ENCODE data around the gene DCXR. TPM values are rescaled to one million over a fixed set of nuclear protein-coding genes. Genes with fewer than 3 reads are reported as not detected.

The DCXR gene
- total and polyA plus RNA-seq, 10 of the 15 experiments (the other 5 are each of a cell fraction or from before 2014, with no cell fraction given), result 12.3 to 139 (median 88.9) TPM

DNA sequence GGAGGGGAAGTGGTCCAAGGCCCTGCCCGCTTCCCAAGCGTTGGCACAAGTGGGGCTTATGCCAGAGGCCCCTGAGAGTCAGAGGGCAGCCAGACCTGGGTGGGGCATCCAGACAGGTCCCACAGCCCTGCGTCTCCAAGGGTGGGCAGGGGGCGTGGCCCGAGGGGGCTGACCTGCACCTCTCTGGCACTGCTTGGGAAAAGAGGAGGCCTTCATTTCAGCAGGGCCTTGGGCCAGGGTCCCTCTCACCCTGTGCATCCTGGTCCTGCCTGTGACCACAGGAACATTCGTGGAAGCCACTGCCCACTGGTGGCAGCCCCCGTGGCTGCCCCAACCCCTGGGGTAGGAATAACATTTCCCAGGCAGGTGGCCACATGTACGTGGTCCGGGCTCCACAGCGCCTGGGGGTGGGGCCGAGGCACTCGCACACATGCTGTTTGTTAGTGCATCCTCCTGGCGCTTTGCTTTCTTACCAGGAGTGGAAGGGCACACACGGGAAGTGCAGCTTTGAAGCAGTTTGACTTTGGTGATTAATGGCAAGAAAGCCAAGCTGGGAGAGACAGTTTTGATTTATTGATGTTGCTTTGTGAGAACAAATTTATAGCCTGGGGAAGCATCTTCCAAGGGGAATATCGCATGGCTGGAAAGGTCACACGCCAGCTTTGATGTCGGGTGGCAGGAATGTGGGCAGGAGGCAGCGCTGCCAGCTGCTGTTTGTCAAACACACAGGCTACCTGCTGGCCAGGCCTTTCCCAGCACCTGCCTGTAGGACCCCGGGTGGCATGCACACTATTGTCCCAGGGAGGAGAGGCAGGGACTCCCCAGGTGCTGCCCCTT lies 19.1 kb downstream of the DCXR start:
- ChIA-PET CTCF (interaction anchor here (1.0 to 1.9 kb wide), 2 partner anchors 59 to 168 kb away, joined by 3 to 7 read pairs; no protein-coding TSS in a partner anchor), POLR2A (no interaction called here), SMC1A (ENCODE audit: uncharacterized antibody, unreplicated experiment) (no interaction called here), RAD21 (ENCODE audit: unreplicated experiment) (interaction anchor here (0.8 kb wide), 1 partner anchor 59 kb away, joined by 3 read pairs; no protein-coding TSS in a partner anchor)
- ATAC-seq (no peak), FAIRE-seq (no peak), DNase-seq (ENCODE audit: low read depth, low spot score) (no peak)
- in situ Hi-C loops (cut with MboI), result no loop called here
- no peak overlapping the region for H3K27ac ChIP-seq (ENCODE audit: control insufficient read depth, insufficient read depth)
- BruUV-seq (replicated peaks), result no TSS peak
- no peaks in the 10 kb centered on the region for H3K27me3 ChIP-seq (replicated peaks in 1 of 2; ENCODE audit: control insufficient read depth in 2 of 2, insufficient read depth in 2 of 2, low read length in 1 of 2)
- H3K36me3 ChIP-seq (ENCODE audit: control insufficient read depth in 2 of 2, insufficient read depth in 2 of 2, low read length in 1 of 2), result no peaks in the 10 kb centered on the region; a peak in 2 of 4 replicates
- no peaks in the 10 kb centered on the region for H4K20me1 ChIP-seq (ENCODE audit: control insufficient read depth, insufficient read depth)
- peaks cover 21% of the 10 kb centered on the region for H3K79me2 ChIP-seq (ENCODE audit: control insufficient read depth, insufficient read depth, low read length)
- no peak overlapping the region for H2AFZ ChIP-seq (ENCODE audit: control insufficient read depth, low read depth, low read length)
- H3K4me1 ChIP-seq (ENCODE audit: control insufficient read depth, insufficient read depth, low read length), result peaks cover 6% of the 10 kb centered on the region
- 69% methylated on average over 19 of the region's 19 CpGs for WGBS (ENCODE audit: insufficient coverage, insufficient replicate concordance, low lambda C conversion rate, missing lambda C conversion rate)
- no peaks in the 10 kb centered on the region for H3K9me3 ChIP-seq (replicated peaks; ENCODE audit: control insufficient read depth, insufficient read depth, low read length)
- intact Hi-C loops (cut with micrococcal nuclease; ENCODE audit: unreplicated experiment), result no loop called here
- no peak overlapping the region for H3K4me2 ChIP-seq (ENCODE audit: control insufficient read depth, insufficient read depth)
- TF ChIP-seq KDM1A (IDR thresholded peaks at IDR 0.05; ENCODE audit: borderline replicate concordance) (no peak), CTCF (IDR thresholded peaks at IDR 0.05 in 2 of 3, conservative IDR thresholded peaks at IDR 0.05 in 1 of 3; ENCODE audit: control insufficient read depth in 2 of 3, extremely low read depth in 1 of 3, insufficient read depth in 1 of 3, low read depth in 3 of 3, low read length in 3 of 3) (0 out of 6 replicates have a peak, but pooled peaks of 1 of the 3 experiments have one; percentile 5)
- H3K4me3 ChIP-seq, result no peak overlapping the region
- no peak overlapping the region for H3K9ac ChIP-seq (ENCODE audit: control insufficient read depth, insufficient read depth, low read length)
